HPDE6-E6E7 (cell line): ENCODE results near the gene SPACA6.
"Not testable (repeated sequence)": the region's sequence is repeated elsewhere in the genome, so short reads cannot be mapped to it uniquely, and the experiment has no call there.

Source experiments
- DNase-seq: peaks from one replicate; pipeline ENCODE4 v3.0.0; 2011; ENCODE audit warnings: missing footprints; ENCODE audit errors: extremely low spot score

SPACA6 gene

GRCh38 chr19:51737924-51738323 lies 44.8 kb downstream of the SPACA6 start:
- no peak for DNase-seq

- DNase-seq = not testable (repeated sequence)
These were observed 45.4 kb downstream of the SPACA6 start for GRCh38 chr19:51738523-51738922.

GRCh38 chr19:51739466-51740213 lies 46.5 kb downstream of the SPACA6 start:
- no peak for DNase-seq

GRCh38 chr19:51740356-51740755 lies 47.2 kb downstream of the SPACA6 start:
- DNase-seq = no peak

- DNase-seq = no peak
These were observed 49.7 kb downstream of the SPACA6 start for GRCh38 chr19:51742789-51743188.

GRCh38 chr19:51743405-51743804 lies 50.3 kb downstream of the SPACA6 start:
- DNase-seq = no peak

GRCh38 chr19:51746731-51747130 lies 53.6 kb downstream of the SPACA6 start:
- no peak for DNase-seq

GRCh38 chr19:51749979-51750378 lies 56.8 kb downstream of the SPACA6 start:
- no peak for DNase-seq

- DNase-seq = no peak
These were observed 57.4 kb downstream of the SPACA6 start for GRCh38 chr19:51750400-51751094.

GRCh38 chr19:51751655-51752054 lies 58.5 kb downstream of the SPACA6 start, which contains the start of gene FPR1:
FPR1 (minus strand) TSS chr19:51751878; CDS start chr19:51746994, 4,884 bp downstream.
- no peak for DNase-seq

- DNase-seq = no peak
These were observed 61.0 kb downstream of the SPACA6 start for GRCh38 chr19:51754109-51754508.

- no peak for DNase-seq
These were observed 61.6 kb downstream of the SPACA6 start for GRCh38 chr19:51754770-51755169.
